Small intestine (tissue), 7 donors: ENCODE results near the gene INSL6. TPM values are rescaled to one million over a fixed set of nuclear protein-coding genes. Genes with fewer than 3 reads are reported as not detected.

Source experiments
- DNase-seq, 2 donors: peaks; one replicate each; pipeline versions ENCODE4 v3.0.0 to v3.0.0-alpha.2; 2013
- FAIRE-seq: peaks from 2 replicates; lab custom pipeline; 2012; peaks lifted over from hg19 to GRCh38; lab: Jason Lieb, UNC
- H3K27ac ChIP-seq, 3 donors: one replicate each; pipeline ENCODE4 v1.5.1; 2013; ENCODE audit warnings: low read length in 2 of 3, mild to moderate bottlenecking in 2 of 3, control low read depth in 1 of 3, inconsistent platforms in 1 of 3, low read depth in 1 of 3, moderate library complexity in 1 of 3
- H3K27me3 ChIP-seq, 3 donors: one replicate each; pipeline ENCODE4 v1.6.1; 2013; ENCODE audit warnings: low read length in 3 of 3, inconsistent platforms in 1 of 3; ENCODE audit not compliant: control insufficient read depth in 3 of 3, insufficient read depth in 3 of 3
- H3K36me3 ChIP-seq, 3 donors: one replicate each; pipeline ENCODE4 v1.6.1; 2013; ENCODE audit warnings: low read length in 3 of 3, inconsistent platforms in 1 of 3, low read depth in 1 of 3, mild to moderate bottlenecking in 1 of 3, moderate library complexity in 1 of 3; ENCODE audit not compliant: control insufficient read depth in 3 of 3, insufficient read depth in 2 of 3
- H3K4me1 ChIP-seq, 3 donors: one replicate each; pipeline ENCODE4 v1.6.1; 2013; ENCODE audit warnings: low read length in 2 of 3, inconsistent platforms in 1 of 3, low read depth in 1 of 3, mild to moderate bottlenecking in 1 of 3, moderate library complexity in 1 of 3; ENCODE audit not compliant: control insufficient read depth in 3 of 3, insufficient read depth in 2 of 3
- H3K4me3 ChIP-seq, 3 donors: one replicate each; pipeline ENCODE4 v1.5.1; 2013; ENCODE audit warnings: low read length in 3 of 3, control low read depth in 1 of 3, inconsistent platforms in 1 of 3, low read depth in 1 of 3, mild to moderate bottlenecking in 1 of 3, moderate library complexity in 1 of 3
- H3K9me3 ChIP-seq, 2 donors: one replicate each; pipeline ENCODE4 v1.6.1; 2013; ENCODE audit warnings: low read depth in 1 of 2, low read length in 1 of 2; ENCODE audit not compliant: control insufficient read depth in 2 of 2, insufficient read depth in 1 of 2
- WGBS, 3 donors: extraction: QIAGEN DNeasy Blood & Tissue Kit; methylation state at CpG; one replicate each; pipeline ENCODE4 v1.1.7; 2013; 5-methylcytosine and 5-hydroxymethylcytosine counted together
- polyA plus RNA-seq, 4 donors: library from polyadenylated mRNA; stranded (reverse) in 3 of 4; unstranded in 1 of 4; fragments of 200-250 nt in 3 of 4; fragments of 120-200 nt in 1 of 4; gene quantifications; one replicate each; pipeline versions ENCODE4 v1.2.1 to v1.2.3, GENCODE V29; 2013
- donor health status: healthy with polysubstance abuse.
- donor health status: control.
- donor health status: control.
- donor health status: Bipolar disorder and iron deficiency.
- donor health status: healthy.

The INSL6 gene
- polyA plus RNA-seq, 4 donors = 0.44 TPM; not detected in 3

DNA sequence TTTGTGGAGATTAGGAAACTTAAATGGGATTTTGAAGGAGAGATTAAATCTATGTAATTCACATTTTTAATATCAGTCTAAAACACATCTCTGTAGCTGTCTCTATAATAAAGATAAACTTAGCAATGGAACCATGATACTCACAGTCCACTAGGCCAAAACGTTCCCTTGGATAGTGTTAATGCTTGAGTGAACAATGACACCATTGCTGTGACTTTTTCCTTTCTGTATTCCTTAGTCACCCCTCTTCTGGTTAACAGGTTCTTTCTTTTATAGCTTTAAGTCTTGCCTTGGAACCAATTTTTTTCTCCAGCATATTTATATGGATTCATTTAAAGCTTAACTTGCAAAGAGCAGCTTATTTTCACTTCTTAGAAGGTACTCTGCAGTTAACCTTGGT lies 63.3 kb downstream of the INSL6 start:
- Histone ChIP-seq H3K4me1 (no peaks in the 10 kb centered on the region), H3K4me3 (no peak overlapping the region), H3K27ac (no peak overlapping the region), H3K36me3 (peaks cover 0 to 4% (median 2%) of the 10 kb centered on the region in 3 donors), H3K9me3 (no peaks in the 10 kb centered on the region), H3K27me3 (no peaks in the 10 kb centered on the region)
- DNase-seq = no peak
- WGBS, 3 donors = 85 to 93% (median 87%) methylated on average over 1 of the region's 1 CpG
- no peak for FAIRE-seq

DNA sequence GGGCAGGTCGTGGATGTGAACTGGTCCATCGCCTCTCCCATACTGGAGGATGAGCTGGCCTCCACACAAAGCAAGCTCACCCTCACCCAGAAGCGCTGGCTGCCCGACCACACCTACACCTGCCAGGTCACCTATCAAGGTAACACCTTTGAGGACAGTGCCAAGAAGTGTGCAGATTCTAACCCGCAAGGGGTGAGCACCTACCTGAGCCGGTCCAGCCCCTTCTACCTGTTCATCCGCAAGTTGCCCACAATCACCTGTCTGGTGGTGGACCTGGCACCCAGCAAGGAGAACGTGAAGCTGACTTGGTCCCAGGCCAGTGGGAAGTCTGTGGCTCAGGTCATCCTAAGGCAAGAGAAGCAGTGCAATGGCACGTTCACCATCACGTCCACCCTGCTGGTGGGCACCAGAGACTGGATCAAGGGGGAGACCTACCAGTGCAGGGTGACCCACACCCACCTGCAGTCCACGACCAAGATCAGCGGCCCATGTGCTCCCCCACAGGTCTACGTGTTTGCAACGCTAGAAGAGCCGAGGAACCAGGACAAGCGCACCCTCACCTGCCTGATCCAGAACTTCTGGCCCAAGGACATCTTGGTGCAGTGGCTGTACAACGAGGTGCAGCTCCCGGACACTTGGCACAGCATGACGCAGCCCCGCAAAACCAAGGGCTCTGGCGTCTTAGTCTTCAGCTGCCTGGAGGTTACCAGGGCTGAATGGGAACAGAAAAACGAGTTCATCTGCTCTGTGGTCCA lies 71.3 kb downstream of the INSL6 start:
- FAIRE-seq (no peak), DNase-seq (no peak)
- Histone ChIP-seq H3K4me3 (no peak overlapping the region), H3K27ac (no peak overlapping the region), H3K27me3 (no peaks in the 10 kb centered on the region), H3K4me1 (no peaks in the 10 kb centered on the region), H3K9me3 (peaks cover 1 to 42% of the 10 kb centered on the region in 2 donors), H3K36me3 (peaks cover 16 to 39% (median 18%) of the 10 kb centered on the region in 3 donors)
- WGBS, 3 donors = 97 to 98% (median 98%) methylated on average over 22 of the region's 22 CpGs

Other genes starting within 250 kb of the INSL6 start
- gene JAK2, start 200.4 kb downstream of the INSL6 start, polyA plus RNA-seq = 10 to 100 TPM in 1 of 4 donors, 1 to 10 TPM in 3; 4.3 to 11.5 (median 5.1) TPM
- gene INSL4, start 45.8 kb upstream of the INSL6 start, polyA plus RNA-seq = not detected
- under 1 TPM in 2 of 4 donors, not detected in 2; 0.38 to 0.81 TPM for gene RLN2, start 119.1 kb upstream of the INSL6 start, polyA plus RNA-seq
- under 1 TPM in 2 of 4 donors, not detected in 2; 0.10 to 0.13 TPM for gene RLN1, start 154.2 kb upstream of the INSL6 start, polyA plus RNA-seq